HG02870 (cell line): Measurements from ENCODE around the gene CCDC137.
A peak's percentile ranks its signal among the peaks of the same experiment; 100 is the strongest.

Experiments used
- ATAC-seq: cut with Tn5 transposase; IDR thresholded peaks from one replicate; pipeline ENCODE4 v1.9.1; 2021; ENCODE audit warnings: mild to moderate bottlenecking, moderate library complexity; ENCODE audit not compliant: unreplicated experiment

Gene CCDC137

DNA sequence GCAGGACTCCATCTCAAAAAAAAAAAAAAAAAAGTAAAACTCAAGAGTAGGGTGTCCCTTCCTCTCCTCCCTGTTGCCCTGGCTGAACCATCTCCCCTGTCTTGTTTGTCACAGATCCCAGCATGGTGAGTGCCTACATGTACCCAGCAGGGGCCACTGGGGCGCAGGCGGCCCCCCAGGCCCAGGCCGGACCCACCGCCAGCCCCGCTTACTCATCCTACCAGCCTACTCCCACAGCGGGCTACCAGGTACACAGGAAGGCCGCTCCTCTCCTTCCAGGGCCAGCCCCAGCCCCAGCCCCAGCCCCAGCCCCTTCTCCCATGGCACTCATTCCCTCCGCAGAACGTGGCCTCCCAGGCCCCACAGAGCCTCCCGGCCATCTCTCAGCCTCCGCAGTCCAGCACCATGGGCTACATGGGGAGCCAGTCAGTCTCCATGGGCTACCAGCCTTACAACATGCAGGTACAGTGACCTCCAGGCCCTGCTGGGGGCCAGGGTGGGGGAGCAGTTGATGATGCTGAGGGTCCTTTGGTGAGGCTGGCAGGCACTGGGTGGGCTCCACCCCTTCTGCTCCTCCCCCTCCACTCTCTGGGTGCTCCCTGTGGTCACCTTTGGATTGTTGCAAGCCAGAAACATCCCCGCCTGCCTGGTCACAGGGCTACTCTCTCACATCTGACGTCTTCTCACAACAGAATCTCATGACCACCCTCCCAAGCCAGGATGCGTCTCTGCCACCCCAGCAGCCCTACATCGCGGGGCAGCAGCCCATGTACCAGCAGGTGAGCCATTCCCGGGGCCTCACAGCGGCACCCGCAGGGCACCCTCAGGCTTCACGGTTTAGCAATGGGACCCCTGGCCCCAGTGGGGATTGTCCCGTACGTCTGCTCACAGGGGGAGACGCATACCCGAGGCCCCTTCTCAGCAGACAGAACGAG is 34.1 kb downstream of the CCDC137 start:
- ATAC-seq = no peak

DNA sequence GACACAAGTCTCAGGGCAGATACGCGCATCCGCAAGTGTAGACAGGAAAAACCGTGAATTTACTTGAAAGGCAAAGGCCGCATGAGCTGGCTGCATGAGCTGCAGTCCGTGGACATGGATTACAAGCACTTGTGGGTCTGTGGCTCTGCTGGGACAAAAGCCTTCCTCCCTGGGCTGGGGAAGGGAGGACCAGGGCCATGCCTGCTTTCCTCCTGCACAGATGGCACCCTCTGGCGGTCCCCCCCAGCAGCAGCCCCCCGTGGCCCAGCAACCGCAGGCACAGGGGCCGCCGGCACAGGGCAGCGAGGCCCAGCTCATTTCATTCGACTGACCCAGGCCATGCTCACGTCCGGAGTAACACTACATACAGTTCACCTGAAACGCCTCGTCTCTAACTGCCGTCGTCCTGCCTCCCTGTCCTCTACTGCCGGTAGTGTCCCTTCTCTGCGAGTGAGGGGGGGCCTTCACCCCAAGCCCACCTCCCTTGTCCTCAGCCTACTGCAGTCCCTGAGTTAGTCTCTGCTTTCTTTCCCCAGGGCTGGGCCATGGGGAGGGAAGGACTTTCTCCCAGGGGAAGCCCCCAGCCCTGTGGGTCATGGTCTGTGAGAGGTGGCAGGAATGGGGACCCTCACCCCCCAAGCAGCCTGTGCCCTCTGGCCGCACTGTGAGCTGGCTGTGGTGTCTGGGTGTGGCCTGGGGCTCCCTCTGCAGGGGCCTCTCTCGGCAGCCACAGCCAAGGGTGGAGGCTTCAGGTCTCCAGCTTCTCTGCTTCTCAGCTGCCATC is 34.9 kb downstream of the CCDC137 start:
- no peak for ATAC-seq

DNA sequence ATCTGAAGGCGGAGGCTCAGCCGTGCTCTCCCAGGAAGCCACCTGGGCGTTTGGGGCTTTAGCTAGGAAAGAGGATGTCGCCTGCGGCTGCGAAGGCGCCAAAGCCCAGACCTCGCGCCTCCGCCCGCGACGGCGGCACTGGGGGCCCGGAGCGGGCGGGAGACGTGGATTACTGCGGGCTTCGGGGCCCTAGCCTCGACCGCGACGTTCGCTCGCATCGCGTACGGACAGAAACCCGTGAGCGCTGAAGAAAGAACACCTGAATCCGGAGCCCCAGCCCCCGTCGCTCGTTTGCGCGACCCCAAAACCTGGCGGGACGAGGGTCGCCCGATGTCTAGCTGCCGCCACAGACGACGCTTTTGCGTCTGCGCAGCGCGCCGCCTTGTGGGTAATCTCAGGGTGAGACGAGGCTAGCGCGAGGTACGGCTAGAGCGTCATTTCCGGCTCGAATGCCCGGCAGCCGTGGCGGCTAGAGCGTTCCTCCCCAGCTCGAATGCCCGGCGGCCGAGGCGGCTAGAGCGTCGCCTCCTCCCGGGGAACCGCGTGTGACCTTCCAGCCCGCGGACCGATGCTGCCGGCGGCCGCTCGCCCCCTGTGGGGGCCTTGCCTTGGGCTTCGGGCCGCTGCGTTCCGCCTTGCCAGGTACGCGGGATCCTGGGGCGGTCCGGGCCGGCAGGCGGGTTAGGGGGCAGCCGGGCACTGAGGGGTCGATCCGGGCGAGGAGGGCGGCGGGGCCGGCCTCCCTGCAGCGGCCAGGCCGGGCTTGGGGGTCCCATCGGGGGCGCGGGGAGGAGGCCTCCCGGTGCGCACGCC is 36.6 kb downstream of the CCDC137 start, which contains the start of gene MRPL12:
Gene MRPL12, plus strand, starts transcription at position 434 of the 813 bp plus-strand sequence. Its CDS starts 135 bp downstream, at position 569.
- ATAC-seq = peak; percentile 75

- no peak for ATAC-seq
These were observed 37.5 kb downstream of the CCDC137 start for GRCh38 chr17:81703747-81704654.

DNA sequence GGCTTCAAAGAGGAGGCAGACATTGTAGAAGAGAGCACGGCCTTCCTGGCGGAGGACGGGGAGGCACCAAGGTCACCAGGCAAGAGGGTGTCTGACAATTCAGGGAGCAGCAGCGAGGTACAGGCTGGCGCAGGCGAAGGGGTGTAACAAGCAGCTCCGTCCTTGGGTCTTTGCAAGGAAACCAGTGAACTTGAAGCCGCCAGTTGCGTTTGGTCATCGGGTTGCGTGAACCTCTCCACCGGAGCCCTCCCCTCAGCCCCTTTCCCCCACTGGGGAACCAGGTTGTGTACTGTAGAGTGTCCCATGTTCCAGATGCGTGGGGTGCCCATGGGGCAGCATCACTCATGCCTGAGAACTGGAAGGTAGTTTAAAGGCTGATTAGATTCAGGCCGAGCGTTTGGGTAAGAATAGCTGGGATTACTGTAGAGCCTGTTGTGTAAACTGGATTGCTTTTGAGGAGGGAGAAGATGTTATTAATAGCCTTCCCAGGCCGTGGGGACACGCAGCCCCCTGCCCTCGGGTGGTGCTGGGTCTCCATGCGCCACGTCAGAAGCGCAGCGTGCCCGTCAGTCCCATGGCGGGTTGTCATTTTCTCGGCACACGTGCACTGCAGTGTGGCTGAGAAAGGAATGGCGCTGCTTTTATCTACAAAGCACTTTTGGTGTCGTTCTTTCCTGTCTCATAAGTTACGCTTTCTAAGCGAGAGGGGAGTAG is 39.1 kb downstream of the CCDC137 start:
- ATAC-seq = no peak

DNA sequence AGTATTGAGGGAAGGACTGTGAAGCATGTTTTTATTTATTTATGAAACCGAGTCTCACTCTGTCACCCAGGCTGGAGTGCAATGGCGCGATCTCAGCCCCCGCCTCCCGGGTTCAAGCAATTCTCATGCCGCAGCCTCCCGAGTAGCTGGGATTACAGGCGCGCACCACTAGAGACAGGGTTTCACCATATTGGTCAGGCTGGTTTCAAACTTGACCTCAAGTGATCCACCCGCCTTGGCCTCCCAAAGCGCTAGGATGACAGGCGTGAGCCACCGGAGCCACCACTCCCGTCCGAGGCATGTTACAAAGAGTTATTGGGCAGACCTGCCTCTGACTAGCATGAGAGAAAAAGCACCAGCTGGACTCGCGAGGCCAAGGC is 39.7 kb downstream of the CCDC137 start:
- no peak for ATAC-seq

DNA sequence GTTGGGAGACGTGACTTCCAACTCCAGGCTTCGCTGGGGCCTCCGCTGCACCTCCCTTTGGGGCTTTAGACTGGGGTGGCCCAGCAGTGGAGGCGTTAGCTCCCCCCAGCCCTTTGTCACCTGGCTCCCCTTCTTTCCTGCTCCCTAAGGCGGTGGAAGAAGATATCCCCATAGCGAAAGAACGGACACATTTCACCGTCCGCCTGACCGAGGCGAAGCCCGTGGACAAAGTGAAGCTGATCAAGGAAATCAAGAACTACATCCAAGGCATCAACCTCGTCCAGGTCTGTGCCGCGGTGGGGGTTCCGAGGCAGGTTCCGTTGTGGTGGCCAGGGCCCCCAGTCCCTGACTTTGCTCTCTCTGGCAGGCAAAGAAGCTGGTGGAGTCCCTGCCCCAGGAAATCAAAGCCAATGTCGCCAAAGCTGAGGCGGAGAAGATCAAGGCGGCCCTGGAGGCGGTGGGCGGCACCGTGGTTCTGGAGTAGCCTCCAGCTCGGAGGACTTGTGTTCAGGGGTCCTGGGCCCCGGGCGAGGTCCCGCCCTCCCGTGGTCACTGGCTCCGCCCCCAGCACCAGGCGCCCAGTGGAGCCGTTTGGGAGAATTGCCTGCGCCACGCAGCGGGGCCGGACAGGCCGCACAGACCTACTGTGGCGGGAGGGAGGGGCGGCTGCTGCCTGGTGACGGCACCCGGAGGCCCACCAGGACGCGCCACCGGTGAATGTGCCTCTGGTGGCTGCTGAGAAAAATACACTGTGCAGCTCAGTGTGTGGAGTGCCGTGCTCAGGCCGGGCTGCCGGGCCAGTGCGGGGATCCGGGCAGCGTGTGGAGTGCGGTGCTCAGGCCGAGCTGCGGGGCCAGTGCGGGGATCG is 40.5 kb downstream of the CCDC137 start:
- ATAC-seq = no peak

- no peak for ATAC-seq
These were observed 41.4 kb downstream of the CCDC137 start for GRCh38 chr17:81707725-81708646.

GRCh38 chr17:81708739-81709185 is 42.2 kb downstream of the CCDC137 start:
- no peak for ATAC-seq

DNA sequence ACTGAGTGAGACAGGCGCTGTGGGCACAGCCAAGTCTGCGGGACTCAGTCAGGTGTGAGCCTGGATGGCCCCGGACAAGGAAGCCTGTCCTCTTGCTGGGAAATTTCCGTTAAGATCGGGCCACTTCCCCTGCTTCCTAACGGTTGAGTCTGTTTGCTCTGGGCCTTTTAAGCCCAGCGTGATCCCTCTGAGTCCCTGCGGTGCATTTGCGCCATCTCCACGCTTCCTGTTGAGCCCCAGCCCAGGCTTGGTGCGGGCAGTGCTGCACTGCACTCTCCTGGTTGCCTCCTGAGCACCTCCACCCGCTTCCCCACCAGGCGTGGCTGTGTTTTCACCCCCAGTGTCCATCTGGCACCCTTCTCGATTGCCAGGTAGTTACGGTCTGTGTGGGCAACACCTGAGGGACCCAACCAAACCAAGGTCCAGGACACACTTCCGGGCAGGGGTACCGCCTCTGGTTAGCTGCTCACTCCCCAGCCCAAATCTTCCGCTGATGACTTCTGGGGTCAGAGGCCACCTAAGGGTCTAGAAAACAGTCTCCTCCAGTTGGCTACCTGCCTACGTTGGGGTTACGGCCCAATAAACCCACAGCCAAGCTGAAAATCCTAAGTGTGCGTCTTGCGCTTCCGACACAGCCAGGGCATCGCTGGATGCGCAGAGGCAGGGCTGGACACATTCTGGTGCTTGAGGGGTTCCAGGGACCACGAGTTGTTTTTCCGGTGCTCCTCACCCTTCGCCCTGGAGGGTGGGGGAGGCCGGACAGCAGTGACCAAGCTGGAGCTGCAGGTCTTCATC is 44.2 kb downstream of the CCDC137 start:
- no peak for ATAC-seq

DNA sequence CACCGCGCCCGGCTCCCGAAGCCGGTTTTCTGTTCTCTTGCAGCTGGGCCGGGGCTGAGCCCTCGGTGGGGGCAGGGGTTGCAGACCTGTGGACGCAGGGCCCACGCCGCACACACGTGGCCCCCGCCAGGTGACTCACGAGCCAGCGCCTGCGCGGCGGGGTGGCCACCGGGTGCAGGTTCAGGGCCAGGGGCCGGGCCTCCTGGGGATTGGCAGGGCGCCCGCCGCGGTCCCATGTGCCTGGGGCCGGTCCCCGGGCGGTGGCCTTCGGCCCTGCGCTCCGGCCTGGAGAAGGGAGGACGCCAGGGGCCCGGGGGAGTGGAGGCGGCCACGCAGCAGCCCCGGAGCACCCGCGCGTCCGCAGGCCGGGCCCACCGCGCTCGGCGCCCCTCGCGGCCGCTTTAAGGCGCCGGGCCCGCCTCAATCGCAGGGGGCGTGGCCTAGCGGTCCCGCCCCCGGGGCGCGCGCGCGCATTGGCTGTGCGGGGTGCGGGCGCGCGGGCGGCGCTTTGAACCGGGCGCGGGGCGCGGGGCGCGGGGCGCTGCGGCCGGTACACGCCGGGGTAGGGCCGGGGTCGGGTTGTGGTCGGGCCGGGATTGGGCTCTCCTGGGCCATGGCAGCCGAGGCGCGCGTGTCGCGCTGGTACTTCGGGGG is 45.4 kb downstream of the CCDC137 start, which contains the start of gene SLC25A10:
Gene SLC25A10, plus strand, starts transcription at position 471 of the 654 bp plus-strand sequence. Its CDS starts 143 bp downstream, at position 614.
- no peak for ATAC-seq

DNA sequence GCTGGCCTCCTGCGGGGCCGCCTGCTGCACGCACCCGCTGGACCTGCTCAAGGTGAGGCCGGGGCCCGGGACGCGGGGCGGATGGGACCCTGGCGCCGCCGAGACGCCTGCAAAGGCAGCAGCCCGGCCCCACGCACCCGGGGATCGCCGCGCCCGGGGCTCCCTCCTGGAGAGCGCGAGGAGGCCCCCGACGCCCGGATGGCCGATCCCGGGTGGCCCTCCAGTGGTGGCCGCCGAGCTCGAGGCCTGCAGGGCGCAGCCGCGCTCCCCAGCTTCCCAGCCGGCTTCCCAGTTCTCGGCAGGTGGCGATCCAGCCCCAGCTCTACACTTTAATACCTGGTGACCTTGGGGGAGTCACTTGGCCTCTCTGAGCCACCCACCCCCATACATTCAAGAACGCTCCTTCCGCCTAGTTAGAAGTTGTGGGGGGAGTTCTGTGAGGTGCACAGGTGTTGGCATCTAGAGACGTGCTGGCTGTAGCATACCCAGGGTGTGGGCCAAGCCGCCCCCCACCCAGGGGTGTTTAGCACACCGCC is 46.0 kb downstream of the CCDC137 start:
- no peak for ATAC-seq

DNA sequence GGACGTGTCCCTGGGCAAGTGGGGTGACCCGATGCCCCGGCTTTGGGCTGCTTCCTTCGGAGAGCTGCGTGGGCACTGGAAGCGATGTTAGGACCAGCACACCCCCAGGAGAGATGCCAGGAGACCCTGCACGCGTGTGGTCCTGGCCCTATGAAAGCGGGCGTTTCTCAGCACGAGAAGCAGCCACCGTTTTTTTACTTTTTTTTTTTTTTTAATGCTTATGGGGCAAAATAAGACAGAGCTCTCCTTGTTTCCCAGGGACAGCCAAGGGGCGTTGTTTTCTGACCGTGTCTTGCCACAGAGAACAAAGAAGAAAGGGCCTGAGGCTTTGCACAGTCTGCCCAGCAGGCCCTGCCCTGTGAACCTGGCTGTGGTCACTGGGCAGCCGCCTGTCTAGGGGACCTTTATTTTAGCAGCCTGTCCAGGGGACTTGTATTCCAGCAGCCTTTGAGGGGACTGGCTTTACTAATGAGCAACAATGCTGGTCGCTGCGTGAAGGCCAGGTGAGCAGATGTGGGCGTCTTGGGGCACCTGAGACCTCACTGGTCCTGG is 46.5 kb downstream of the CCDC137 start:
- no peak for ATAC-seq

GRCh38 chr17:81713556-81714411 is 47.2 kb downstream of the CCDC137 start:
- no peak for ATAC-seq
